Naive thymus-derived CD4-positive, alpha-beta T cell (primary cell): ENCODE data around the gene SLC7A10. TPM values are rescaled to one million over a fixed set of nuclear protein-coding genes. Genes with fewer than 3 reads are reported as not detected.
A peak's percentile ranks its signal among the peaks of the same experiment; 100 is the strongest.

Experiments
- ATAC-seq: fragments of 150-1000 bp; cut with Tn5 transposase; 2 replicates; pipeline ENCODE4 v1.10.0; 2021; ENCODE audit warnings: mild to moderate bottlenecking, moderate library complexity
- CTCF ChIA-PET: fragments of 350-600 bp; sonication (Branson Sonifier 250); formaldehyde crosslinking; loops from one replicate; lab custom pipeline; 2021; ENCODE audit warnings: antibody characterized with exemption; lab: Charles Lee
- POLR2A ChIA-PET: fragments of 350-600 bp; sonication (Branson Sonifier 250); formaldehyde crosslinking; loops from one replicate; lab custom pipeline; 2021; ENCODE audit warnings: antibody characterized with exemption, inconsistent platforms; lab: Charles Lee
- DNase-seq, 9 donors: peaks; one replicate each; pipeline versions ENCODE4 v3.0.0 to v3.0.0-alpha.2; 2020 to 2022; ENCODE audit warnings: mixed read lengths in 1 of 9
- H3K27ac ChIP-seq: one replicate; pipeline ENCODE4 v1.7.0; 2013; ENCODE audit warnings: mild to moderate bottlenecking, low read depth, low read length, moderate library complexity
- H3K27me3 ChIP-seq, 2 donors: one replicate each; pipeline ENCODE4 v1.7.0; 2013; ENCODE audit warnings: low read length in 2 of 2, mild to moderate bottlenecking in 2 of 2, moderate library complexity in 2 of 2; ENCODE audit not compliant: control insufficient read depth in 2 of 2, insufficient read depth in 2 of 2
- H3K36me3 ChIP-seq, 3 experiments: 1 replicate in 2 of 3; 2 replicates in 1 of 3; pipeline ENCODE4 v1.7.0; 2013; ENCODE audit warnings: low read length in 3 of 3, mild to moderate bottlenecking in 3 of 3, moderate library complexity in 1 of 3; ENCODE audit not compliant: insufficient read depth in 3 of 3, control insufficient read depth in 2 of 3
- H3K4me1 ChIP-seq, 2 donors: one replicate each; pipeline ENCODE4 v1.7.0; 2013; ENCODE audit warnings: low read length in 2 of 2, mild to moderate bottlenecking in 2 of 2, moderate library complexity in 1 of 2; ENCODE audit not compliant: control insufficient read depth in 2 of 2, insufficient read depth in 2 of 2
- H3K4me3 ChIP-seq: 2 replicates; pipeline ENCODE4 v1.7.0; 2013; ENCODE audit warnings: mild to moderate bottlenecking, low read length
- H3K9me3 ChIP-seq, 3 experiments: 1 replicate in 2 of 3; 2 replicates in 1 of 3; pipeline ENCODE4 v1.7.0; 2013; ENCODE audit warnings: low read length in 3 of 3; ENCODE audit not compliant: control insufficient read depth in 2 of 3
- H3K27ac Mint-ChIP-seq, 9 donors: one replicate each; pipeline ENCODE4 v1.8.0; 2020 to 2022; ENCODE audit warnings: mixed read lengths in 9 of 9, mild to moderate bottlenecking in 8 of 9, moderate library complexity in 5 of 9, inconsistent platforms in 2 of 9
- H3K27me3 Mint-ChIP-seq, 5 donors: one replicate each; pipeline ENCODE4 v1.8.0; 2021 to 2022; ENCODE audit warnings: mixed read lengths in 5 of 5, mild to moderate bottlenecking in 1 of 5
- H3K36me3 Mint-ChIP-seq, 5 donors: one replicate each; pipeline ENCODE4 v1.8.0; 2020 to 2022; ENCODE audit warnings: mixed read lengths in 5 of 5, mild to moderate bottlenecking in 3 of 5, inconsistent platforms in 1 of 5
- H3K4me1 Mint-ChIP-seq, 7 donors: one replicate each; pipeline ENCODE4 v1.8.0; 2020 to 2022; ENCODE audit warnings: mixed read lengths in 7 of 7, mild to moderate bottlenecking in 3 of 7, inconsistent platforms in 1 of 7
- H3K4me3 Mint-ChIP-seq, 10 donors: one replicate each; pipeline ENCODE4 v1.8.0; 2020 to 2022; ENCODE audit warnings: mild to moderate bottlenecking in 10 of 10, mixed read lengths in 10 of 10, moderate library complexity in 6 of 10, inconsistent platforms in 2 of 10
- H3K9me3 Mint-ChIP-seq, 11 donors: one replicate each; pipeline ENCODE4 v1.8.0; 2020 to 2022; ENCODE audit warnings: mixed read lengths in 11 of 11, mild to moderate bottlenecking in 4 of 11, inconsistent platforms in 1 of 11, moderate library complexity in 1 of 11
- intact Hi-C, 2 donors: fragments of 100-400 bp; cut with micrococcal nuclease; formaldehyde crosslinking; loops; one replicate each; pipeline ENCODE4 v1.15.1; 2023
- polyA plus RNA-seq, 2 donors: library from polyadenylated mRNA; unstranded; fragments of 300-500 nt; fragmentation: Illumina TruSeq; gene quantifications; one replicate each; pipeline ENCODE4 v1.2.3, GENCODE V29; 2021
- total RNA-seq, 6 experiments: library from RNA in 5 of 6; stranded (reverse) in 5 of 6; gene quantifications; 1 replicate in 5 of 6; 2 replicates in 1 of 6; pipeline ENCODE4 v1.2.3 and lab custom pipeline; 2021 to 2026

SLC7A10 gene
- total and polyA plus RNA-seq, 7 experiments from 2014 or later, result not detected

DNA sequence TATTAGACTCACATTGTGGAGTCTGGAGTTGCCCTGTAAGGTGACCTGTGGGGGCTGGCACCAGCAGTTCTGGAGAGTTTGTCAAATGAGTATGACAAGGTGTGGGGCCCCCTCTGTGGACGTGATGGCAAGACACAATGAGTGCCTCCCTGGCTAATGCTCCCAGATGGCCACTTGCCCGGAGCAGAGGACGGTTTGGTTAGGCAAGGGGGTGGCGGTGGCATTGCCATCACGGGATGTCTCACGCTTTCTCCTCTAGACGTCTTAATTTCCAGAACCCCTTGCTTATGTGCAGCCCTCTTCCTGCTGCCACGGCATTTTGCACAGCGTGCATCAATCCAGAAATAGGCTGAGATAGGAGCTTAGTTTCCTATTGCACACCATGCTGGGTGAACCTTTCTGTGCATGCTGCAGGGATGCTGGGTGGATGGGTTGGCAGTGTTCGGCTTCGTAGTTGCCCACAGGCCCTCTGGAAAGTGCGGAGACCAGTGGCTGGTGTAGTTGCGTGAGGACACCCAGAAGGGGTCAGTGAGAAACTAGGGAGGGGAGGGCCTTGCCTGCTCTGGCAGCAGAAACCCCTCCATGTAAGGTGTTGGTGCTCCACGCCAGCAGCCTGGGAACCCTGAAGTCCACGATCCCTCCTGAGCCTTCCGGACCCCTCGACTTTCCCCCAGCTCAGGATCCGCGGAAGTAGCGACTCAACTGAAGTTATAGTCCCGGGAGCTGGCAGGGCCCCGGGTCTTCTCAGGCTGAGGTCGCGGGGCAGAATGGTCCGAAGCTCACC lies 49.6 kb downstream of the SLC7A10 start:
- intact Hi-C loops, result loop anchor here (1.0 to 5.0 kb wide), 13 partner anchors 49 to 1501 kb away; partner anchors contain the start of genes GPATCH1 (in 2 of the 2), ZNF507 (in 2 of the 2), ANKRD27 (in 1 of the 2) and DPY19L3 (in 1 of the 2)
- Histone ChIP-seq H3K27me3 (no peaks in the 10 kb centered on the region), H3K9me3 (no peaks in the 10 kb centered on the region), H3K4me1 (peaks cover 13 to 18% of the 10 kb centered on the region in 2 donors), H3K27ac (peak overlapping the region; percentile 89), H3K36me3 (peaks cover 0 to 8% (median 0%) of the 10 kb centered on the region in 3 experiments), H3K4me3 (peak overlapping the region; percentile 98)
- peaks cover 29 to 62% (median 53%) of the 10 kb centered on the region in 7 donors for H3K4me1 Mint-ChIP-seq
- DNase-seq, result peak in 7 of 9 donors; percentile 13 to 42 (median 35)
- H3K9me3 Mint-ChIP-seq, result peaks cover 0 to 13% (median 0%) of the 10 kb centered on the region in 11 donors
- CTCF ChIA-PET, result interaction anchor here (0.9 to 2.9 kb wide), 5 partner anchors 14 to 483 kb away, joined by 3 to 15 read pairs (median 5); no protein-coding TSS in a partner anchor
- POLR2A ChIA-PET, result interaction anchor here (0.5 to 4.8 kb wide), 27 partner anchors 9 to 996 kb away, joined by 3 to 75 read pairs (median 5); partner anchors contain the start of genes ANKRD27, CEBPG, CEP89 and DPY19L3
- H3K4me3 Mint-ChIP-seq, result peak overlapping the region; percentile 92 to 99 (median 97)
- H3K36me3 Mint-ChIP-seq, result peaks cover 5 to 17% (median 8%) of the 10 kb centered on the region in 5 donors
- ATAC-seq, result no peak
- peaks cover 0 to 13% (median 0%) of the 10 kb centered on the region in 5 donors for H3K27me3 Mint-ChIP-seq
- H3K27ac Mint-ChIP-seq, result peak overlapping the region; percentile 96 to 100 (median 100)

DNA sequence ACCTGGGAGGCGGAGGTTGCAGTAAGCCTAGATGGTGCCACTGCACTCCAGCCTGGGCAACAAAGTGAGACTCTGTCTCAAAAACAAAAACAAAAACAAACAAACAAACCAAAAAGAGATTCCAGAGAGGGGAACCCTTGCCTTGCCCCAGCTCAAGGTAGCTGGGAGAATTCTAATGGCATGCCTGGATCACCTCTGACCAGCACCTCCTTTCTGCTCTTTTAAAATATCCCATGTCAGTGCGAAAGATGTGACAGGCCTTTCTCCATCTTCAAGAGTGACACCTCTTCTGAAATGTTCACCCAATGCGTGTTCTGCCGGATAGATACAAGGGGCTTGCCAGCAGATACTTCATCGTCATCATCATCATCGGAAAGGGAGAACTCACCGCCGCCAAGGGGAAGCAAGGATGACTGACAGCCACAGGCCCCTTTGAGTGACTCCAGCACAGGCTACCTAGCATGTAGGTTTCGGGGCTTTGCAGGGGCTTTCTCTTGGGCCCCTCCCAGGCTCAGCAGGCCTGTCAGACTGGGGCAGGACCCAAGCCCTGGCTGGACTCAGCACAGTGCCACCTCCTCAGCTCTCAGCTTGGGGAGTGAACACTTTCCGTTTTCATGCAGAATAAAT lies 50.4 kb downstream of the SLC7A10 start:
- peaks cover 0 to 13% (median 0%) of the 10 kb centered on the region in 5 donors for H3K27me3 Mint-ChIP-seq
- POLR2A ChIA-PET, result interaction anchor here (2.5 to 4.8 kb wide), 5 partner anchors 8 to 203 kb away, joined by 13 to 75 read pairs (median 23); partner anchors contain the start of genes CEBPG, CEP89 and FAAP24
- intact Hi-C loops, result loop anchor here (5.0 kb wide), 5 partner anchors 483 to 1502 kb away; partner anchors contain the start of genes ANKRD27 (in 1 of the 2), NUDT19 (in 1 of the 2), RGS9BP (in 1 of the 2) and SCGB2B2 (in 1 of the 2)
- no peak for ATAC-seq
- Histone ChIP-seq H3K36me3 (peaks cover 0 to 8% (median 0%) of the 10 kb centered on the region in 3 experiments), H3K4me1 (peaks cover 13 to 18% of the 10 kb centered on the region in 2 donors), H3K4me3 (peak overlapping the region; percentile 98), H3K27ac (peak overlapping the region; percentile 89), H3K27me3 (no peaks in the 10 kb centered on the region), H3K9me3 (no peaks in the 10 kb centered on the region)
- H3K27ac Mint-ChIP-seq, result peak overlapping the region in 8 of 9 donors; percentile 96 to 100 (median 100)
- CTCF ChIA-PET, result interaction anchor here (2.9 kb wide), 1 partner anchor 15 kb away, joined by 15 read pairs; no protein-coding TSS in a partner anchor
- peak overlapping the region; percentile 92 to 99 (median 97) for H3K4me3 Mint-ChIP-seq
- peaks cover 29 to 61% (median 53%) of the 10 kb centered on the region in 7 donors for H3K4me1 Mint-ChIP-seq
- peaks cover 0 to 13% (median 0%) of the 10 kb centered on the region in 11 donors for H3K9me3 Mint-ChIP-seq
- no peak for DNase-seq
- H3K36me3 Mint-ChIP-seq, result peaks cover 5 to 17% (median 8%) of the 10 kb centered on the region in 5 donors

GRCh38 chr19:33174186-33174585 lies 51.5 kb downstream of the SLC7A10 start:
- H3K9me3 Mint-ChIP-seq, result peaks cover 0 to 13% (median 0%) of the 10 kb centered on the region in 11 donors
- H3K27me3 ChIP-seq, result no peaks in the 10 kb centered on the region
- ChIA-PET CTCF (no interaction called here), POLR2A (no interaction called here)
- H3K4me1 Mint-ChIP-seq, result peaks cover 26 to 56% (median 49%) of the 10 kb centered on the region in 7 donors
- no peak overlapping the region for H3K4me3 ChIP-seq
- H3K4me1 ChIP-seq, result peaks cover 13 to 18% of the 10 kb centered on the region in 2 donors
- H3K36me3 ChIP-seq, result peaks cover 0 to 8% (median 1%) of the 10 kb centered on the region in 3 experiments
- no peak overlapping the region for H3K27ac Mint-ChIP-seq
- no peak overlapping the region for H3K27ac ChIP-seq
- ATAC-seq (no peak), DNase-seq (no peak)
- H3K9me3 ChIP-seq, result no peaks in the 10 kb centered on the region
- intact Hi-C loops, result no loop called here
- peaks cover 0 to 7% (median 0%) of the 10 kb centered on the region in 5 donors for H3K27me3 Mint-ChIP-seq
- H3K36me3 Mint-ChIP-seq, result peaks cover 5 to 19% (median 8%) of the 10 kb centered on the region in 5 donors
- peak overlapping the region in 1 of 10 donors; percentile 7 for H3K4me3 Mint-ChIP-seq

DNA sequence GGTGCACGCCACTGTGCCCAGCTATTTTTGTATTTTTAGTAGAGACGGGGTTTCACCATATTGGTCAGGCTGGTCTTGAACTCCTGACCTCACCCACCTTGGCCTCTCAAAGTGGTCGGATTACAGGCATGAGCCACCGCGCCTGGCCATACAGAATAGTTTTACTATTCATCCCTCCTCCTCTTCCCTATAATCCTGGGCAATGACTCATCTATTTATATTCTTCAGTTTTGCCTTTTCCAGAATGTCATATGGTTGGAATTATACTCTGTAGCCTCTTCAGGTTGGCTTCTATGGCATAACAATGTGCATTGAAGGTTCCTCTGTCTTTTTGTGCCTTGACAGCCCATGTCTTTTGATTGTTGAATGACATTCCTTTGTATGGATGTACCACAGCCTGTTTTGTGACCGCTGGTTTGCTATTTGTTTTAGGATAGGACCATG lies 53.7 kb downstream of the SLC7A10 start:
- Histone ChIP-seq H3K9me3 (no peaks in the 10 kb centered on the region), H3K4me3 (no peak overlapping the region), H3K27ac (no peak overlapping the region), H3K27me3 (no peaks in the 10 kb centered on the region), H3K4me1 (peaks cover 8 to 10% of the 10 kb centered on the region in 2 donors), H3K36me3 (peaks cover 0 to 5% (median 4%) of the 10 kb centered on the region in 3 experiments)
- Mint-ChIP-seq H3K4me3 (peak overlapping the region in 1 of 10 donors; percentile 46), H3K27me3 (peaks cover 0 to 8% (median 0%) of the 10 kb centered on the region in 5 donors), H3K9me3 (peaks cover 0 to 22% (median 10%) of the 10 kb centered on the region in 11 donors), H3K36me3 (peaks cover 5 to 33% (median 14%) of the 10 kb centered on the region in 5 donors), H3K27ac (no peak overlapping the region), H3K4me1 (peaks cover 22 to 53% (median 38%) of the 10 kb centered on the region in 7 donors)
- intact Hi-C loops, result no loop called here
- POLR2A ChIA-PET, result interaction anchor here (1.2 kb wide), 1 partner anchor 11 kb away, joined by 4 read pairs; no protein-coding TSS in a partner anchor
- DNase-seq (no peak), ATAC-seq (no peak)
- CTCF ChIA-PET, result no interaction called here

- Mint-ChIP-seq H3K36me3 (peaks cover 5 to 29% (median 14%) of the 10 kb centered on the region in 5 donors), H3K27me3 (peaks cover 0 to 5% (median 0%) of the 10 kb centered on the region in 5 donors), H3K27ac (no peak overlapping the region), H3K9me3 (peaks cover 0 to 18% (median 8%) of the 10 kb centered on the region in 11 donors), H3K4me1 (peaks cover 19 to 52% (median 38%) of the 10 kb centered on the region in 7 donors), H3K4me3 (no peak overlapping the region)
- Histone ChIP-seq H3K9me3 (no peaks in the 10 kb centered on the region), H3K27ac (no peak overlapping the region), H3K4me1 (peaks cover 8 to 10% of the 10 kb centered on the region in 2 donors), H3K27me3 (no peaks in the 10 kb centered on the region), H3K4me3 (no peak overlapping the region), H3K36me3 (peaks cover 0 to 5% (median 0%) of the 10 kb centered on the region in 3 experiments)
- ChIA-PET POLR2A (interaction anchor here (1.2 kb wide), 2 partner anchors 10 to 14 kb away, joined by 4 read pairs; no protein-coding TSS in a partner anchor), CTCF (no interaction called here)
- no peak for DNase-seq
- no peak for ATAC-seq
- intact Hi-C loops, result no loop called here
Observed at GRCh38 chr19:33171222-33171795, 54.3 kb downstream of the SLC7A10 start.
